Spleen (tissue), 7 donors: Measurements from ENCODE around the gene CTDP1.

Experiments
- CTCF ChIP-seq, 11 experiments: fragments of 200-600 bp in 7 of 11; fragments of 450-650 bp in 4 of 11; sonication (generic) in 4 of 11; IDR thresholded peaks in 8 of 11; conservative IDR thresholded peaks in 3 of 11; 1 replicate in 7 of 11; 2 replicates in 4 of 11; pipeline versions ENCODE4 v1.4.0 to v1.8.0; 2016 to 2021; ENCODE audit warnings: antibody characterized with exemption in 11 of 11, inconsistent platforms in 4 of 11, mild to moderate bottlenecking in 1 of 11
- POLR2A ChIP-seq, 3 donors: fragments of 450-650 bp; IDR thresholded peaks; one replicate each; pipeline ENCODE4 v1.5.1; 2017; ENCODE audit warnings: antibody characterized with exemption in 3 of 3, mild to moderate bottlenecking in 1 of 3
- donor health status: DM: no; HTN: no; CAD: no; lungs with moderate emphysema.
- donor health status: DM: no; HTN: no; CAD: no.
- donor health status: DM: no; HTN: no; CAD: no.

- TF ChIP-seq CTCF (IDR thresholded peaks at IDR 0.05 in 8 of 11, conservative IDR thresholded peaks at IDR 0.05 in 3 of 11) (no peak), POLR2A (IDR thresholded peaks at IDR 0.05) (no peak)
These were observed 4.2 kb downstream of the CTDP1 start for GRCh38 chr18:79683626-79684282.
